Measurements from ENCODE around the gene TBC1D1.
A peak's percentile ranks its signal among the peaks of the same experiment; 100 is the strongest.
"Not testable (repeated sequence)": the region's sequence is repeated elsewhere in the genome, so short reads cannot be mapped to it uniquely, and the experiment has no call there.

TBC1D1 gene

DNA sequence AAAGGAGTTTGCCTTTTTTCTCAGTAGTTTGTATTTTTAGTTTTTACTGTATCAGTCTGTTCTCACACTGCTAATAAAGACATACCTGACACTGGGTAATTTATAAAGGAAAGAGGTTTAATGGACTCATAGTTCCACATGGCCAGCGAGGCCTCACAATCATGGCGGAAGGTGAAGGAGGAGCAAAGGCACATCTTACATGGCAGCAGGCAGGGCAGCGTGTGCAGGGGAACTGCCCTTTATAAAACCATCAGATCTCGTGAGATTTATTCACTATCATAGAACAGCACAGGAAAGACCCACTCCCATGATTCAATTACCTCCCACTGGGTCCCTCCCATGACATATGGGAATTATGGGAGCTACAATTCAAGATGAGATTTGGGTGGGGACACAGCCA is 130.1 kb downstream of the TBC1D1 start:
- DNase-seq, result not testable (repeated sequence)

DNA sequence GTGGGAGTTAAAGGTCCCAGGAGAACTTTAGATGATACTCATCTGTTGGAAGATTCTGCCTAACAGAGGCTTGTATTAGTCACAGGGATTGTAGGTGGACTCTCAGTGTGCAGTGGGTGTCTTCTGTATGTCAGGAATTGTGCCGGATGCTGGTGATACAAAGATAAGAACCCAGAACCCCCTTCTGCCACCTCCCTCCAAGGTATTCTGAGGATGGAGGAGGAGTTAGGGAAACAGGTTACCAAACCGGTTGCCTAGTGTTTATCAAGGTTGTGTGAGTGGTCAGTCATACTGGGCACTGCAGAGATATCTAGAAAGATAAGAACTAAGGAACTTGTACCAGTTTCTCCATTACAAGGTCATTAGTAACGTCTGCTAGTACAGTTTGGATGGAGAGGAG is 130.9 kb downstream of the TBC1D1 start:
- no peak for DNase-seq

DNA sequence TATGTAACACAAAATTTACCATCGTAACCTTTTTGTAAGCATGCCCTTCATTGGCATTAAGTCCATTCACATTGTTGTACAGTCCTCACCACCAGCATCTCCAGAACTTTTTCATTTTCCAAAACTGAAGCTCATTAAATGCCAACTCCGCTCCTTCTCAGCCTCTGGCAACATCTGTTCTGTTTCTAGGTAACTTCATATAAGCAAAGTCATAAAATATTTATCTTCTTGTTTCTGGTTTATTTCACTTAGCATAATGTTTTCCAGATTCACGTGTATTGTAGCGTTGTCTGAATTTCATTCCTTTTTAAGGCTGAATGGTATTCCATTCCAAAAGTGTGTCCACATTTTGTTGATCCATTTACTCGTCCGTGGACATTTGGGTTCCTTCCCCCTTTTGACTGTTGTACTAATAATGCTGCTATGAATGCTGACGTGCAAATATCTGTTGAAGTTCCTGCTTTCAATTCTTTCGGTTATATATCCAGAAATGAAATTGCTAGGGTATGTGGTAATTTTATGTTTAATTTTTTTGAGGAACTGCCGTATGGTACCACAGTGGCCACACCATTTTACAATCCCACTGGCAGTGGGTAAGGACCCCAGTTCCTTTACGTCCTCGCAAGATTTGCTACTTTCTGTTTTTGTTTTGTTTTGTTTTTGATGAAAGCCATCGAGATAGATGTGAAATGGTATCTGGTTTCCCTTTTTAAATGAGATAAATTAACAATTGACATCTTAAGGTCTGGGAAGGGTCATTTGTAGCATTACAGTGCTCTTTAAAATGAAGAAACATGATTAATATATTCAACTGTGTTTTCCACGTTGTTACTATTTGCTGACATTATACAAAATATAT is 132.7 kb downstream of the TBC1D1 start:
- peak; percentile 2 for DNase-seq

DNA sequence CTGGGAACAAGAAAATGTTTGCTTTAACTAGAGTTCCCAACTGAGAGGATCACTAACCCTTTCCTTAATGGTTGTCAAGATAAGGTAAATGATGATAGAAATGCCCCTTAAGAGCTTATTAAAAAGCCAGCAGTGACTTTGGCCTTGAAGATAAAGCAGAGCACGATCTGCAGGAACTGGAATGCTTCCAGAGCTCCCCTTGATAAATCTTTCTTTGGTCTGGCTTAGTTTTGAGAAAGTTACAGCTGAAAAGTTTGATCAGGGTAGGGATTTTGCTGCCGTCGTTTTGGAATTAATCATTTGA is 133.3 kb downstream of the TBC1D1 start:
- no peak for DNase-seq

DNA sequence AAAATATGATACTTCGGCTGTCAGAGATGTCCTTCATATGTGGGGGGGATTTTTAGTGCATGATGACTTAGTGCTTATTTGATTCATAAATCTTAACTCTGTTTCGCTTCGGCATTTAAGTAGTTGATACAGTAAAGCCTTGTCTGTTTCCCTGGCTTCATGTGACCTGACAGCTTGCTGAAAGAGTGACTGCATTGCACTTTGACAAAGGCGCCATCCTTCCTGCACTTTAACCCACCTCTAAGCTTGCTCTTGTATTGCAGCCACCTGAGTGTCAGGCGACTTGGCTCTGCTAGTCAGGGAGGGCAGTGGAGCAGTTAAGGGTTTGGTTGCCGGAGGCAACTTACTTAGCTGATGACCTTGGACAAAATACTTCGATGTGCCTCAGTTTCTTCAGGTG is 134.8 kb downstream of the TBC1D1 start:
- DNase-seq, result no peak

DNA sequence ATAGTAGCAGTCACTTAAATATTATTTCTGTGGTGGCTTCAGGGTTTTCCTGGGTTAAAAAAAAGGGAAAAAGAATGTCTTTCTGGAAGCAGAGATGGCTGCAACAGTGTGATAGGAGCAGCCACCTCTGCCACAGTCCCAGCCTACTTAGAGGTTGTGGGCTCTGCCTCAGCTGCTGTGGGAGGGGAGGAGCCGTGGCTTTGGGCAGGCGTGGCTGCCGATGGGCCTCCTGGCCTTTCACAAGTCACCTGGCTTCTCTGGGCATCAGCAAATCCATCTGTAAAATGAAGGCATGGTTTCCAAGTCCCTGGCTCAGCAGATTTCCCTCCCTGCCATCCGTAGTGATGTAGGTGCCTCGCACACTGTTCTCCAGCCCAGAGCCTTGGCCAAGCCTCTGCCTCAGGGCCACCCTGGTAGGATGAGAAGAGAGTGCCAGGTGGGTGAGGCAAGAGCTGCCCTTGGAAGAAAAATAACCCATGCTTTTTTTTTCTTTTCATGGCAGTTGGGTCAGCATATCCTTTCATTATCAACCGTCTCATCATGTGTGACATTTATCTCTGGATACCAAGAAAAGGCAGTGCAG is 135.4 kb downstream of the TBC1D1 start:
- no peak for DNase-seq

DNA sequence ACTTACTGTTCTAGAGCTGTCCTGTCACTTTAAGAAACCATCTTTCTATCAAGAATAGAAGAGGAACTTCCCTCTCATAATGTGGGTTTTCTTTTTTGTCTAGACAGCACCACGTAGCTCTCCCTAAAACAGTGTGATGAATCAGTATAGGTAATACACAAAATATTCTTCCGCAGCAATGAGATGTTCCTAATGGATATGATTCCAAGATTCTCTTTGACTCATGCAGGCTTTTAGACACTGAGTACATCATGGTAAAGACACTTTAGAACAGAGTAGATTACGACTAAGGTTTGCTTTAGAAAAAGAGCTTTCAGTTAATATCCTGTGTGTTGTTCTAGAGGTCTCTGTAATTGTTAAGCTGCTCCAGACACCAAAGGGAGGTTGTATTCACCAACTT is 139.1 kb downstream of the TBC1D1 start:
- no peak for DNase-seq

DNA sequence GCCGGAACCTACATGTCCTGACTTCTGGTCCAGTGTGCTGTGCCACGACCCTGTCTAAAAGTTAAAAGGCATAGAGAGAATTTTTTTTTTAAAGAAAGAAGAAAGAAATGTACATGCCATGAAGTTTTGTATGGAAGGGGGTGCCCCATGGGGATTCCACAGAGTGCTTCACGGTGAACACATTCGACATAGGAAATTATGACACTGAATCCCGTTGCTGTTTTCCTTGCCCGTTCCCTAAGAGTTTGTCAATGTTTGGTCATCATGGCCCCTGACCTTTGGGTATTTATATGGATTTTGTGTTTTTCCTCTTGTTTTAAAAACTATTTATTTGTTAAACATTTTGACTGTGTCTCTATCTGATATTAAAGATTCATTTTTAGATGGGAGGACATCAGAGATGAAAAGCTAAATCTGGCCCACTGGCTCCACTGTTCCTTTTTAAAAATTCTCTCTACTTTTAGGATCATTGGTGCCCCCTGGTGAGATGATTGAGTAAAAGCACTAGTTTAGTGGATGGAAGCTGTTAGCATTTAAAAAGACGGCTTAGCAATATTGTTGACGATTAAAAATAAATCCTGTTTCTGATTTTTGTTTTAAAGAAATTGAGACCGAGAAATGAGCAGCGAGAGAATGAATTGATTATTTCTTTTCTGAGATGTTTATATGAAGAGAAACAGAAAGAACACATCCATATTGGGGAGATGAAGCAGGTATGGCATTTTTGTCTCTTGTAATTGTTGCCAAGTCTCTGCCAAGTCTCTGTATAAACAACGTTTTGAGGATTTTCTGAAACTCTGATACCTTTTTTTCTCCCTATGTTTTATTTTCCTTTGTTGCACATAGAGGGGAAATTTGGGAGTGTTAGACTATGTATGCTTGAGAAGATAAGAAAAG is 144.3 kb downstream of the TBC1D1 start:
- peak; percentile 69 for DNase-seq

DNA sequence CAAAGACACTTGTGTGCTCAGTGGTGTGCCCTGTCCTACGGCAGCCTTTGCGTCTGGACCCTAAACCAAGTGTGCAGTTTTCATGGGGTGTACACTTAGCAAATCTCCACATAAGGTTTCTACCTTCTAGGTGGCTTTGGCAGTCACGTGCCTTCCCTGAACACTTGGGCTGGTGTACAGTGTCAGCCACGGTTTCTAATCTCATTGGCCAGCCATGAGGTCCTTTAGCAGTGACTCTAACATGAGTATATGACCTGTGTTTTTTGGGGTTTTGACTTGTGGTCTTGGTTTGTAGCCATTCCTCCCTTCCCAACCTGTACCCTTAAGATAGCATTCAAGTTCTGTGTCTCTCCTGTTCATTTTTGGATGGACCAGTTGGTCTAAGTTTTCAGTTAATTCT is 145.7 kb downstream of the TBC1D1 start:
- DNase-seq, result no peak

DNA sequence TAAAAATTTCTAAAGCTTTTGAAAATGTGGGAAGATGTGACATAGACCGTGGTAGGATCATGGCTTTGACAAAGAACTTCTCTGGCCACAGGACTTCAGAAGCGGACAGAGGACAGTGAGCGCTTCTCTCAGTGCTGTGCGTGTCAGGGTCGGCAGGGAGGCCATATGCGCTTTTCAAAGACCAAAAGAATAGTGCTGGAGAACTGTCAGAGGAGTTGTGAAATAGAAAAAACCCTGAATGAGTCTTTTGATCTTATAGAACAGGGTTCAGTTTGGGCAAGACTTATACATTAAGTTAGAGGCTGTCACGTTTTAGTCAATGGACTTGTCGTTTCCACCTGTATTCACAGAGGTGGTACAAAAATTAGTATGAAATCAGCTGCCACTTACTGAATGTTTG is 146.7 kb downstream of the TBC1D1 start:
- DNase-seq, result no peak

DNA sequence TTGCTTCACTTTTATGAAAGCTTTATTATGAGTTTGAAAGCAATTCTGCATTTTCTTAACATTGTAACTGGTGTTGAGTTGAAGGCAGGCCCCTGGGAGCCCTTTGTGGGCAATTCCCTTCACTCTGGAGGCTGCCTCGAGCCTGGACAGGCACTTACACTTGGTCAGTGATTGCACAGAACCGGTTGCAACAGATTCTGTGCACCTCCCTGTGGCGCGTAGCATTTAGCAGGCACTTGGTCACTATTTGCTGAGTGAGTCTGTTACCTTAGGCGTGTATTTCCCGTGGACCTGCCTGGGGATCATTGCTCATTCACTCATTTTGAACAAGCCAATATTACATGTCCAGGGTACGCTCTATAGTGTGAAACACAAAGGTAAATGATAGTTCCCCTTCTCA is 149.7 kb downstream of the TBC1D1 start:
- no peak for DNase-seq

DNA sequence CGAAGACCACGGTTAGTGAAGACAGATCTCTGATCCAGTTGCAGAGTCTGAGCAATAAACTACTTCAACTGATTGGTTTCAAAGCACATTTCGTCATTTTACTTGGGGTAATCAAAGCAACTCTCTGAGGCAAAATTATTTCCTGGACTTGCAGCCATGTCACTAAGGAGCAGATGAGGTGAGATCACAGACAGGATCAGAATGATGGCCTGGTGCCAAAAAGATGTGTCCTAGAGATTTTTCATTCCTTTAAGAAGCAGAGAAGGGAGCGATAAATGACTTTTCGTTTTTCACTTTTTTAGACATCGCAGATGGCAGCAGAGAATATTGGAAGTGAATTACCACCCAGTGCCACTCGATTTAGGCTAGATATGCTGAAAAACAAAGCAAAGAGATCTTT is 153.2 kb downstream of the TBC1D1 start:
- DNase-seq, result no peak

DNA sequence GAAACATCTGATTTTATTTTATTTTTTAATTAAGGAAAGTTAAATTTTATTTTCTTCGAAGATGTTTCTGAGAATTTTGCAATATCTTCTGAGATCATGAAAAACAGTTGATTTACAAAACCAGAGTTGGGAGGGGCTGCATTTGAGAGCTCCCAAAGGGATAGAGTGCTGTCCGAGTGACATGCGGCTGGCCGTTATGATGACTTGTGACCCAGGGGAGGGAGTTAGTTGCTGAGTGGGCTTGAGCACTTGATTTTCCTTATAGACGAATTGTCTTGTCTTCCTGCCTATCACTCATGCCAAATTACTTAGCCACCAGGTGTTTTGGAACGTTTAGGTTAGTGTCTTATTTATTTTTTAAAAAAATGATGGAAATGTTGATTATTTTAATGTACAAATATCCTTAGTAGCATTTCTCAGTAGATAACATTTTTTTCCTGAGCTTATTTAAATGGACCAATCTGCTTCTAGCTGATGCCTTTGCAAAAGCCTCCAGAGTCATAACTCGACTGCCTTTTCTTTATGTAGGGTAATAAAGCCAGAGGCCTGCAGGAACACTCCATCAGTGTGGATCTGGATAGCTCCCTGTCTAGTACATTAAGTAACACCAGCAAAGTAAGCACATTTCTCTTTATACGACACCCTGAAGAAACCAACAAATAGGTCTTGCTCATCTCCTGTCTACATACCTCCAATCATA is 154.6 kb downstream of the TBC1D1 start:
- no peak for DNase-seq

DNA sequence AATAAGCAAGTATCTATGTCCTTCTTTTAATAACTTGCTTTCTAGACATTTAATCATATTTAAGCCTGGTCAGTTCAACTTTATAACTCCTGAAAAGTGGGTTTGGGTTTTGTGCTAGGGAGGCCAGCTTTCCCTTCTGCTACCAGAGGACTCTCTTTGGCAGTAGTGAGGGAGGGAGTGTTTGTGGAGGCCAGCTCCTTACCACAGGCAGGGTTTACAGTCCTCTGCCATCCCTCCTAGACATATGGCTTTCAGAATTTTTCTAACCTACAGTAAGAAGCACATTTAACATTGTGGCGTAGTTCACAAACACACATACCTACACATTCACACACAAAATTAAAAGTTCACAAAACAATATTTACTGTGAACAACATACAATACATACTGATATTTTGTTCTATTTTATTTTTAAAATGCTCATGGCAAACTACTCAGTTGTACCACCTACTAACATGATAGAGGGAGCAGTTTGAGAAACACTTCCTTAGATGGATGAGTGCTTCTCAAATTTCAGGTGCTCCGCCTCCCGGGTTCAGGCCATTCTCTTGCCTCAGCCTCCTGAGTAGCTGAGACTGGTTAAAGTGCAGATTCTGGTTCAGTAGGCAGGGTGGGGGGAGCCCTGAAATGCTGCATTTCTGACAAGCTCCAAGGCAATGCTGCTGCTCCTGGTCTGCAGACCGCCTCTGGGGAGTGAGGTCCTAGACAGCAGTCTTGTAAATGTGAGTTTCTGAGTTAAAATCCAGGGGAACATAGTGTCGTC is 156.0 kb downstream of the TBC1D1 start:
- no peak for DNase-seq

DNA sequence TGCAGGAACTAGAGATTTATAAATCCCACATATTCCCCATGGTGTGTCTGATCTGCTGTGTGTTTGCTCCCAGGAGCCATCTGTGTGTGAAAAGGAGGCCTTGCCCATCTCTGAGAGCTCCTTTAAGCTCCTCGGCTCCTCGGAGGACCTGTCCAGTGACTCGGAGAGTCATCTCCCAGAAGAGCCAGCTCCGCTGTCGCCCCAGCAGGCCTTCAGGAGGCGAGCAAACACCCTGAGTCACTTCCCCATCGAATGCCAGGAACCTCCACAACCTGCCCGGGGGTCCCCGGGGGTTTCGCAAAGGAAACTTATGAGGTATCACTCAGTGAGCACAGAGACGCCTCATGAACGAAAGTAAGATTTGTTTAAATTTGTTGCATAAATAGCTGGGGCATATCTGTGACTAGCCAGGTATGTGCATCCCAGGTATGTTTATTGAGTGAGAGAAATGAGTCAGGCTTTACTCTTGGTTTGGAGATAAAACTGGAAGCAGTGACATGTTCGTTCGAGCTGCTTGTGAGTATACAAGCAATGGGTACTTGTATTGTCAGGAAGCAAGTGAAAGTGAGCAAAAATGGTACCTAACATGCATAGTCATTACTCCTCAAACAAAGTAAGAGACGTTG is 158.8 kb downstream of the TBC1D1 start:
- no peak for DNase-seq

DNA sequence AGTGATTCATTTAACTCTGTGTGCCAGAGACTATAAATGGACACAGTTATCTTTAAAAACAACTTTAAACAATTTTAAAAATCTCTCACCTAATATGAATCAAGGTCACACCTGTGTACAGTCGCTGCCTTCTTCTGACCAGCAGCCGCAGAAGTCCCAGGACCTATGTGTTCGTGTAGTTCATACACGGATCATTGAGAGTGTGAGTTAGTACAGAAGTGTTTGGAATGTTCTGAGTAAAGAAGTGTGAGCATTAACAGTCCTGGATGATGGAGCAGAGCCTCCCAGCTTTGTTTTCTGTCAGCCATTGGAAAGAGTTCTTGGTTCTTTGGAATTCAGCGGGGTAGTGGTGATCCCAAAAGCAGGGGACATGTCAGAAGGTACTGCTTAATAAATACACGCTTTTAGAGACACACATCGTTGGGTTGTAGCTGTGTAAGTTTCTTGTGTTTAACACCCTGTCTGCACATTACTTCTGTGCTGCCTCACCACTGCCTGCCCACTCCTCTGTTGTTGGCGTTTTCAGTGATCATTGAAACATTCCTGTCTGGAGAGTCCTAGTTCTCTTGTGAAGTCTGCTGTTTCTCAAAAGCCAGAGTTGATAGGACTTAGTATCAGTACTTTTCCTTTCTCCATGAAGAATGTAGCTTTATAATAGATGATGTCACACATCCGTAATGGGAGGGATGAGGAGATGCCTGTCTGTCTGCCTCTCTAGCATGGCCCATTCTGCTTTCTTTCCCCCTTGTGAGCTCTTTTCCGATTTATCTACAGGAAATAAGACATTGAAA is 159.9 kb downstream of the TBC1D1 start:
- DNase-seq, result no peak

DNA sequence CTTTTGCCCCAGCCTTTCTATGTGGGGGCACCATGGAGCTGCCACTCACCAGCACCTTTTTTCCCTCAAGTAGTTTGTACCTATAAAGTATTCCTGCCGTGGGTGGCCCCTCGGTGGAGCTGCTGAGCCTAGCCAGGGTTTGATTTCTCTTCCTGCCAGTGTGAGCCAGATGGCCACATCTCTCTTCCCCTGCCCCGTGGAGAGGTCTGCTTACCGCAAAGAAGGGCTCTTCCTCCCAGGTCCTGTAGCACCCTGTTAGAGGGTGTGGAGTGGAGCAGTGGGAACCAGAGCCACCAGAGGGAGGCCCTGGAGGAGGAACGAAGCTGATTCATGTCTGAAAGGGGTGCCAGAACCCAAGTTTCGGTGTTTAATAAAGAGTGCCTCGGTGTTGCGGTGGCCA is 164.7 kb downstream of the TBC1D1 start:
- no peak for DNase-seq

DNA sequence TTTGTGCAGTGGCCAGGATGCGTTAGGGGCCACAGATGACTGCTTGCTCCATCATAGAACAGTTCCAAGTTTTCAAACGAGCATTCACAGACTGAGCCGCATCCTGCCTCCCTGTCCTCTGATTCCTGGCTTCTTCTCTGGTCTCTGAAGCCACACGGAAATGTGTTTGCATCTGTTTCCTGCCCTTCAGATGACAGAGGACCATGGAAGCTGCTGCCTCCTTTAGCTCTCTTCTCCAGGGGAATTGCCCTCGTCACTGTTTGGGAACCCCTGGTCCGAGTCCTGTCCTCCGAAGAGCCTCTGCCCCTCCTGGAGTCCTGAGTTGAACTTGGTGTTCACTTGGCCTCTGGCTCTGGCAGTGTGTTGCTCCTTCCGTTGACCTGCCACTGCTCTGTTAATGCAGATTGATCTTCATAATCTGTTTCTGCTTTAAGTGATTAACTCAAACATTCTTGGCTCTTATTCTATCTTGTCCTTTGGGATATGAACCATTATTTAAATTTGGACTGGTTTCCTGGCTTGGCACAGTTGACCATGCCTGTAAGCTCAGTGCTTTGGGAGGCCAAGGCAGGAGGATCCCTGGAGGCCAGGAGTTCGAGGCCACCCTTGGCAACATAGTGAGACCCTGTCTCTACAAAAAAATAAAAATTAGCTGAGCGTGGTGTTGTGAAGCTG is 165.3 kb downstream of the TBC1D1 start:
- no peak for DNase-seq

DNA sequence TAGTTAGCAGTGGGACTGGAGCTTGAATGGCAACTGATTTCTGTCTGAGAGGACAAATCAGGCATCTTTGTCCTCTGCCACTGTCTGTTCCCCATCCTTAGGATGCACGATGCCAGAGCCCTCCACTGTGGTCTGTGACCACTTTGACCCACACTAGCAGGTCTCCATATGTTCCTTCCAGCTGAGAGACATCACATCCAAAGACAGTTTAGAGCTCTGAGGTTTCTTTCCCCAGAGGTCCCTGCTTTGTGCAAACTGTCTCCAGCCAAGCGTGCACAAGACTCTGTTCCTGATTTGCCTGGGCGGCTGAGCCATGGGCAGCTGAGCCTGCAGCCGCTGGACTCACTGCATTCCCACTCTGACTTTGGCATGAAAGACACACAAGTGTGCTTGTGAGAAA is 167.3 kb downstream of the TBC1D1 start:
- no peak for DNase-seq

DNA sequence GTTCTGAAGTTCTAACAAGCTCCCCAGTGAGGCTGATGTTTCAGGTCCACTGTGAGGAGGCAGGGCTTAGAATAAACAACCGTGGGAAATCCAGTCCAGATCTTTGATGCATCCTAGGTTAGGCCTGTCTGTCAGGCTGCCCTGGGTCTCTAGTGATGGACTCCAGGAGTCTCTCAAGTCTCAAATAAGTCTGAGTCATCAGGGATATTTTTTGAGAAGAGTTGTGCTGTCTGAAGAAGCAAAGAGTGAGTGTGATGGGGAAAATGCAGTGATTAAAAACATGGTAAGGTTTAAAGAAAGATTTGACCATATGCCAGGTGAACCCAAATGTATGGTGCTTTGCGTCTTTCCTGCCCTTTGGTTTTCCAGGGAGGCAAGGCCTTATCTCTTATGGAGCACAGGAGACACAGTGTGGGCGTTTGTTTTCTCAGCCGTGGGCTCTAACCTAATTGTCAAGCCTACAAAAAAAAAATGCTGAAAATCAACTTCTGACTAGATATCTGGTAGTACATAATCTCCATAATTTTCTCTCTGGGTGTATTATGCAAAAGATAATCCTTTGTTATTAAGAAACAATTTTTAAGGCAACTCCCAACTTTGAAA is 170.0 kb downstream of the TBC1D1 start:
- no peak for DNase-seq

All from CD4-positive, alpha-beta T cell treated with Interleukin-12 subunit alpha and Interleukin-12 subunit beta, for 1 hour (primary cell).